SK-N-MC (cell line): Measurements from ENCODE around the gene FRMD4A.

Source experiments
- EZH2 ChIP-seq: fragments of 200-600 bp; sonication (generic); IDR thresholded peaks from one replicate; pipeline ENCODE4 v1.6.1; 2017; ENCODE audit warnings: antibody characterized with exemption
- FOXP2 ChIP-seq: optimal IDR thresholded peaks from 2 replicates; pipeline ENCODE3; 2011; ENCODE audit warnings: mild to moderate bottlenecking, moderate library complexity; ENCODE audit not compliant: insufficient read depth; ENCODE audit errors: extremely low read length, control extremely low read depth
- POLR2AphosphoS5 ChIP-seq: IDR thresholded peaks from 2 replicates; pipeline ENCODE4 v1.6.1; 2012; ENCODE audit warnings: mild to moderate bottlenecking, low read depth, low read length, borderline replicate concordance

GRCh38 chr10:14253079-14253478 lies 77.6 kb downstream of the FRMD4A start:
- no peak for TF ChIP-seq EZH2
- TF ChIP-seq POLR2AphosphoS5: no peak
- TF ChIP-seq FOXP2: no peak
